Measurements from ENCODE around the gene WNK4. TPM values are rescaled to one million over a fixed set of nuclear protein-coding genes. Genes with fewer than 3 reads are reported as not detected.

WNK4 gene
- total RNA-seq, 1 experiment from 2014 or later = 3.3 TPM

DNA sequence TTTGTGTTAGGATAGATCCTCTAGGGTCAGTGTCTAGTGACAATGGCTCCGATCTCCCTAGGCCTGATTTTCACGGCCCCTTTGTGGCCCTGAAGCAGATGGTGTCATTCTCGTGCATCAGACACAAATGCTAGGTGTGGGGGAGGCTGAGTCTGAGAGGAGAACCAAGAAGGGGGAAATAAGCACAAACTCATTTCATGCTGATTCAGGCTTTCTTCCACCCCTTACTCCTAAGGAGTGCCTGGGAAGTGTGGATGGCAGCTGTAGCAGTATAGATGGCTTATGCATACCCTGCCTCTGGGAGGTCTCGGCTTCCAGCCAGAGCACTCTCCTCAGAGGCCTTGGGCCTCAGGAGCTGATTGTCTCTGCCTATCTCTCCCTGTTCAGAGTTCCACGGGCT, 1.8 kb upstream of the WNK4 start:
- DNase-seq = no peak
- Histone ChIP-seq H3K4me1 (ENCODE audit: low read length) (peaks cover 9% of the 10 kb centered on the region), H3K79me2 (ENCODE audit: low read length) (peaks cover 17% of the 10 kb centered on the region), H3K9me2 (replicated peaks; ENCODE audit: insufficient read depth, low read length) (no peaks in the 10 kb centered on the region), H3K4me3 (ENCODE audit: low read length) (no peak overlapping the region), H3K36me3 (ENCODE audit: insufficient read depth, low read length) (peaks cover 12% of the 10 kb centered on the region; the same call in 1 of the 2 replicates), H3K27ac (ENCODE audit: low read length) (no peak overlapping the region), H3K9ac (ENCODE audit: low read length) (no peak overlapping the region), H4K20me1 (ENCODE audit: insufficient read depth, low read depth, low read length) (no peaks in the 10 kb centered on the region), H3K9me3 (ENCODE audit: low read length) (no peaks in the 10 kb centered on the region), H2AFZ (ENCODE audit: low read length) (no peak overlapping the region), H3K27me3 (ENCODE audit: low read length) (no peaks in the 10 kb centered on the region), H3K4me2 (ENCODE audit: low read depth, low read length, poor library complexity, severe bottlenecking) (no peak overlapping the region)

- no peaks in the 10 kb centered on the region for H3K9me3 ChIP-seq (ENCODE audit: low read length)
- no peak overlapping the region for H3K4me3 ChIP-seq (ENCODE audit: low read length)
- H3K27me3 ChIP-seq (ENCODE audit: low read length) = no peaks in the 10 kb centered on the region
- H3K79me2 ChIP-seq (ENCODE audit: low read length) = peaks cover 9% of the 10 kb centered on the region
- no peak overlapping the region for H3K9ac ChIP-seq (ENCODE audit: low read length)
- no peak overlapping the region for H3K27ac ChIP-seq (ENCODE audit: low read length)
- no peaks in the 10 kb centered on the region for H4K20me1 ChIP-seq (ENCODE audit: insufficient read depth, low read depth, low read length)
- H3K9me2 ChIP-seq (replicated peaks; ENCODE audit: insufficient read depth, low read length) = no peaks in the 10 kb centered on the region
- no peak overlapping the region for H3K4me2 ChIP-seq (ENCODE audit: low read depth, low read length, poor library complexity, severe bottlenecking)
- peaks cover 12% of the 10 kb centered on the region; the same call in 1 of the 2 replicates for H3K36me3 ChIP-seq (ENCODE audit: insufficient read depth, low read length)
- no peak for DNase-seq
- no peak overlapping the region for H2AFZ ChIP-seq (ENCODE audit: low read length)
- H3K4me1 ChIP-seq (ENCODE audit: low read length) = peaks cover 3% of the 10 kb centered on the region
Measured at GRCh38 chr17:42779304-42779935, 990 bp upstream of the WNK4 start.

GRCh38 chr17:42780851-42781638, 635 bp downstream of the WNK4 start:
- Histone ChIP-seq H3K9me3 (ENCODE audit: low read length) (no peaks in the 10 kb centered on the region), H3K27ac (ENCODE audit: low read length) (no peak overlapping the region), H2AFZ (ENCODE audit: low read length) (no peak overlapping the region), H3K9me2 (replicated peaks; ENCODE audit: insufficient read depth, low read length) (no peaks in the 10 kb centered on the region), H3K9ac (ENCODE audit: low read length) (no peak overlapping the region), H3K79me2 (ENCODE audit: low read length) (no peaks in the 10 kb centered on the region), H3K4me2 (ENCODE audit: low read depth, low read length, poor library complexity, severe bottlenecking) (no peak overlapping the region), H4K20me1 (ENCODE audit: insufficient read depth, low read depth, low read length) (no peaks in the 10 kb centered on the region), H3K4me3 (ENCODE audit: low read length) (no peak overlapping the region), H3K27me3 (ENCODE audit: low read length) (no peaks in the 10 kb centered on the region), H3K36me3 (ENCODE audit: insufficient read depth, low read length) (peaks cover under 1% of the 10 kb centered on the region; the same call in 1 of the 2 replicates), H3K4me1 (ENCODE audit: low read length) (no peaks in the 10 kb centered on the region)
- DNase-seq = no peak

GRCh38 chr17:42781639-42782165, 1.3 kb downstream of the WNK4 start:
- no peaks in the 10 kb centered on the region for H3K9me2 ChIP-seq (replicated peaks; ENCODE audit: insufficient read depth, low read length)
- no peak overlapping the region for H2AFZ ChIP-seq (ENCODE audit: low read length)
- no peaks in the 10 kb centered on the region for H3K9me3 ChIP-seq (ENCODE audit: low read length)
- no peaks in the 10 kb centered on the region for H3K4me1 ChIP-seq (ENCODE audit: low read length)
- H3K4me3 ChIP-seq (ENCODE audit: low read length) = no peak overlapping the region
- H3K79me2 ChIP-seq (ENCODE audit: low read length) = no peaks in the 10 kb centered on the region
- no peak overlapping the region for H3K27ac ChIP-seq (ENCODE audit: low read length)
- no peak overlapping the region for H3K4me2 ChIP-seq (ENCODE audit: low read depth, low read length, poor library complexity, severe bottlenecking)
- no peaks in the 10 kb centered on the region for H3K27me3 ChIP-seq (ENCODE audit: low read length)
- no peaks in the 10 kb centered on the region for H4K20me1 ChIP-seq (ENCODE audit: insufficient read depth, low read depth, low read length)
- DNase-seq = no peak
- no peak overlapping the region for H3K9ac ChIP-seq (ENCODE audit: low read length)
- H3K36me3 ChIP-seq (ENCODE audit: insufficient read depth, low read length) = no peaks in the 10 kb centered on the region

- Histone ChIP-seq H2AFZ (ENCODE audit: low read length) (no peak overlapping the region), H3K27ac (ENCODE audit: low read length) (no peak overlapping the region), H3K79me2 (ENCODE audit: low read length) (no peaks in the 10 kb centered on the region), H3K36me3 (ENCODE audit: insufficient read depth, low read length) (no peaks in the 10 kb centered on the region), H4K20me1 (ENCODE audit: insufficient read depth, low read depth, low read length) (no peaks in the 10 kb centered on the region), H3K4me3 (ENCODE audit: low read length) (no peak overlapping the region), H3K9ac (ENCODE audit: low read length) (no peak overlapping the region), H3K27me3 (ENCODE audit: low read length) (no peaks in the 10 kb centered on the region), H3K4me1 (ENCODE audit: low read length) (no peaks in the 10 kb centered on the region), H3K4me2 (ENCODE audit: low read depth, low read length, poor library complexity, severe bottlenecking) (no peak overlapping the region), H3K9me3 (ENCODE audit: low read length) (no peaks in the 10 kb centered on the region), H3K9me2 (replicated peaks; ENCODE audit: insufficient read depth, low read length) (no peaks in the 10 kb centered on the region)
- no peak for DNase-seq
Measured at GRCh38 chr17:42782166-42783061, 2.0 kb downstream of the WNK4 start.

- no peaks in the 10 kb centered on the region for H3K4me1 ChIP-seq (ENCODE audit: low read length)
- no peaks in the 10 kb centered on the region for H4K20me1 ChIP-seq (ENCODE audit: insufficient read depth, low read depth, low read length)
- no peaks in the 10 kb centered on the region for H3K36me3 ChIP-seq (ENCODE audit: insufficient read depth, low read length)
- no peaks in the 10 kb centered on the region for H3K9me2 ChIP-seq (replicated peaks; ENCODE audit: insufficient read depth, low read length)
- no peak overlapping the region for H2AFZ ChIP-seq (ENCODE audit: low read length)
- H3K9me3 ChIP-seq (ENCODE audit: low read length) = no peaks in the 10 kb centered on the region
- no peak overlapping the region for H3K9ac ChIP-seq (ENCODE audit: low read length)
- H3K27me3 ChIP-seq (ENCODE audit: low read length) = no peaks in the 10 kb centered on the region
- H3K27ac ChIP-seq (ENCODE audit: low read length) = no peak overlapping the region
- H3K4me3 ChIP-seq (ENCODE audit: low read length) = no peak overlapping the region
- no peak for DNase-seq
- H3K4me2 ChIP-seq (ENCODE audit: low read depth, low read length, poor library complexity, severe bottlenecking) = no peak overlapping the region
- no peaks in the 10 kb centered on the region for H3K79me2 ChIP-seq (ENCODE audit: low read length)
Measured at GRCh38 chr17:42783062-42783790, 2.8 kb downstream of the WNK4 start.

- H3K79me2 ChIP-seq (ENCODE audit: low read length) = no peaks in the 10 kb centered on the region
- no peaks in the 10 kb centered on the region; the same call in 1 of the 2 replicates for H3K36me3 ChIP-seq (ENCODE audit: insufficient read depth, low read length)
- H3K27ac ChIP-seq (ENCODE audit: low read length) = no peak overlapping the region
- no peak overlapping the region for H3K4me3 ChIP-seq (ENCODE audit: low read length)
- H3K9me2 ChIP-seq (replicated peaks; ENCODE audit: insufficient read depth, low read length) = no peaks in the 10 kb centered on the region
- H4K20me1 ChIP-seq (ENCODE audit: insufficient read depth, low read depth, low read length) = no peaks in the 10 kb centered on the region
- DNase-seq = no peak
- no peak overlapping the region for H2AFZ ChIP-seq (ENCODE audit: low read length)
- no peak overlapping the region for H3K9ac ChIP-seq (ENCODE audit: low read length)
- H3K4me2 ChIP-seq (ENCODE audit: low read depth, low read length, poor library complexity, severe bottlenecking) = no peak overlapping the region
- H3K9me3 ChIP-seq (ENCODE audit: low read length) = no peaks in the 10 kb centered on the region
- H3K27me3 ChIP-seq (ENCODE audit: low read length) = no peaks in the 10 kb centered on the region
- H3K4me1 ChIP-seq (ENCODE audit: low read length) = no peaks in the 10 kb centered on the region
Measured at GRCh38 chr17:42783791-42784138, 3.4 kb downstream of the WNK4 start.
